ENCODE data around the gene CERS5.
"Not testable (repeated sequence)": the region's sequence is repeated elsewhere in the genome, so short reads cannot be mapped to it uniquely, and the experiment has no call there.

CERS5 gene

GRCh38 chr12:50175716-50176026 lies 8.5 kb upstream of the CERS5 start:
- H3K9me3 Mint-ChIP-seq, result no peaks in the 10 kb centered on the region
- H3K4me1 Mint-ChIP-seq (ENCODE audit: low read depth), result peaks cover under 1% of the 10 kb centered on the region
- H3K27me3 Mint-ChIP-seq, result no peaks in the 10 kb centered on the region
- no peak overlapping the region for H3K27ac Mint-ChIP-seq
- intact Hi-C loops (cut with micrococcal nuclease), result loop anchor here (1.0 to 2.0 kb wide), 3 partner anchors 43 to 209 kb away; no protein-coding TSS in a partner anchor
- H3K36me3 Mint-ChIP-seq (ENCODE audit: low read depth), result peaks cover 36% of the 10 kb centered on the region
- no peak overlapping the region for H3K4me3 Mint-ChIP-seq

GRCh38 chr12:50174971-50175715 lies 8.0 kb upstream of the CERS5 start:
- intact Hi-C loops (cut with micrococcal nuclease), result loop anchor here (1.0 to 2.0 kb wide), 3 partner anchors 43 to 208 kb away; no protein-coding TSS in a partner anchor
- H3K4me3 Mint-ChIP-seq, result no peak overlapping the region
- no peaks in the 10 kb centered on the region for H3K27me3 Mint-ChIP-seq
- H3K9me3 Mint-ChIP-seq, result no peaks in the 10 kb centered on the region
- H3K27ac Mint-ChIP-seq, result no peak overlapping the region
- peaks cover 6% of the 10 kb centered on the region for H3K4me1 Mint-ChIP-seq (ENCODE audit: low read depth)
- H3K36me3 Mint-ChIP-seq (ENCODE audit: low read depth), result peaks cover 31% of the 10 kb centered on the region

DNA sequence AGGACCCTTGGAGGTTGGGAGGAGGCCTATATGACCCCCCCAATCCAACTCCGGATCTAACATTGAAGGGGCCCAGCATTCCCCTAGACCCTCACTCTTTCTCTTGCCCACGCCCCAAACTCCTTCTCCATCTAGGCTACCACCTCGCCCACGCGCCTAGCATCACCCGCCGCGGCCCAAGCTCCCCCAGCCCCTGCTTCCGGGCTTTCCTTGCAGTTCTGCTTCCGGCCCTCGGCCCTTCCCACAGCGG lies 445 bp downstream of the CERS5 start:
- H3K4me3 Mint-ChIP-seq, result peak overlapping the region; percentile 82
- H3K36me3 Mint-ChIP-seq (ENCODE audit: low read depth), result peaks cover 6% of the 10 kb centered on the region
- H3K27ac Mint-ChIP-seq, result peak overlapping the region; percentile 92
- peaks cover 43% of the 10 kb centered on the region for H3K4me1 Mint-ChIP-seq (ENCODE audit: low read depth)
- no peaks in the 10 kb centered on the region for H3K27me3 Mint-ChIP-seq
- H3K9me3 Mint-ChIP-seq, result no peaks in the 10 kb centered on the region
- intact Hi-C loops (cut with micrococcal nuclease), result loop anchor here (1.0 kb wide), 2 partner anchors 54 to 81 kb away; partner anchors contain the start of genes COX14 and SMARCD1

DNA sequence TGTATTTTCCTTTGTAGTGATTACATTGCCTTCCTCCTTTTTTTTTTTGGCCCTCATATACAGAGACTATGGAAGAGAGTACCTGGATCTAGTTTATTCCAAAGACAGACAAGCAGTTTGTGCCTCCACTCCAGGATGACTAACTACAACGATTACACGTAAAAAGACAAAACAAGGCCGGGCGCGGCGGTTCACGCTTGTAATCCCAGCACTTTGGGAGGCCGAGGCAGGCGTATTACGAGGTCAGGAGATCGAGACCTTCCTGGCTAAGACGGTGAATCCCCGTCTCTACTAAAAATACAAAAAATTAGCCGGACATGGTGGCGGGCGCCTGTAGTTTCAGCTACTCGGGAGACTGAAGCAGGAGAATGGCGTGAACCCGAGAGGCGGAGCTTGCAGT lies 2.2 kb downstream of the CERS5 start:
- peaks cover 40% of the 10 kb centered on the region for H3K4me1 Mint-ChIP-seq (ENCODE audit: low read depth)
- H3K27me3 Mint-ChIP-seq, result no peaks in the 10 kb centered on the region
- peaks cover 6% of the 10 kb centered on the region for H3K36me3 Mint-ChIP-seq (ENCODE audit: low read depth)
- no peaks in the 10 kb centered on the region for H3K9me3 Mint-ChIP-seq
- intact Hi-C loops (cut with micrococcal nuclease), result no loop called here
- no peak overlapping the region for H3K27ac Mint-ChIP-seq
- no peak overlapping the region for H3K4me3 Mint-ChIP-seq

GRCh38 chr12:50162230-50162629 lies 4.9 kb downstream of the CERS5 start:
- Mint-ChIP-seq H3K4me3 (no peak overlapping the region), H3K4me1 (ENCODE audit: low read depth) (peaks cover 26% of the 10 kb centered on the region), H3K27ac (no peak overlapping the region), H3K36me3 (ENCODE audit: low read depth) (peaks cover 6% of the 10 kb centered on the region), H3K27me3 (no peaks in the 10 kb centered on the region), H3K9me3 (no peaks in the 10 kb centered on the region)
- intact Hi-C loops (cut with micrococcal nuclease), result no loop called here

DNA sequence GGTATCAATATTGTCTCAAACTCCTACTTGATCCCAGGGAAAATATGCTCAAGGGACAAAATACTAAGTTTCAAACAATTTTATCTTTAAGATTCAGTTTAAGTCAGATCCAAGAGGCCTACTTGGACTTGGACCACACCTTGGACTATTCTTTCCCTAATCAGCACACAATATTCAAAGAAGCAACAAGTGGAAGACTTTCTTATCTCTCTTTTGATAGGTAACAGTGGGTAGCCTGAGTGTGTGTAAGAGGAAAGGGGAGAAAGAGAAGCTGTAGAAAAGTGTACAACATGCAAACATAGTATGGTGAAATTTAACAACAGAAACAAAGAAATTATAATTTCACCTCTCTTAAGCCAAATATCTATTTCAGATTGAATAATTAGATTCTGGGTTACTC lies 6.5 kb downstream of the CERS5 start:
- Mint-ChIP-seq H3K27ac (no peak overlapping the region), H3K27me3 (no peaks in the 10 kb centered on the region), H3K4me1 (ENCODE audit: low read depth) (peaks cover 16% of the 10 kb centered on the region), H3K4me3 (no peak overlapping the region), H3K9me3 (no peaks in the 10 kb centered on the region), H3K36me3 (ENCODE audit: low read depth) (no peaks in the 10 kb centered on the region)
- intact Hi-C loops (cut with micrococcal nuclease), result no loop called here

DNA sequence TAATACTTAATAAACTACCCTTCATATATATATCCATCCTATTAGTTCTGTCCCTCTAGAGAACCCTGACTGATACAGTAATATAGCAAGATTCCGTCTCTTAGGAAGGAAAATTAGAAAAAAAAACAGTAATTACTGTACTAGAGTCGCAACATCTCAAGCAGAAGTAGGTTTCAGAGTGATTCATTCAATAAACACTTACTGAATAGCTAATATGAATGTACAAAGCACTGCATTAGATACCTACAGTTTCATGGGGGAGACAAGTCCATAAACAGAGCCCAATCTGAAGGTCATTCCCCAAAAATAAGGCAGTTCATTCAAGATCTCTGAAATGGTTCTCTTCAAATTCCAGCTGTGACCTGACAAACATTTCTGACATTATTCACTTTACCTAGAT lies 9.9 kb downstream of the CERS5 start:
- H3K4me1 Mint-ChIP-seq (ENCODE audit: low read depth), result peaks cover 5% of the 10 kb centered on the region

DNA sequence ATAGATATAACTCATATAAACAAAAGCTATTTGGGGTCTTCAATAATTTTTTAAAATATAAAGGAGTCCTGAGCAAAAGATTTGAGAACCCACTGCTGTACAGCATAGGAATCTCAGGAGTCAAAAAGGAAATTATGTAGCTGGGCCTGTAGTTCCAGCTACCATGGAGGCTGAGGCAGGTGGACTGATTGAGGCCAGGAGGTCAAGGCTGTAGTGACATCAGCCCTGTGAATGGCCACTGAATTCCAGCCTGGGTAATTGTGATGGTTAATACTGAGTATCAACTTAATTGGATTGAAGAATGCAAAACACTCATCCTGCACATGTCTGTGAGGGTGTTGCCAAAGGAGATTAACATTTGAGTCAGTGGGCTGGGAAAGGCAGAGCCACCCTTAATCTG lies 10.5 kb downstream of the CERS5 start:
- no peaks in the 10 kb centered on the region for H3K27me3 Mint-ChIP-seq
- H3K4me3 Mint-ChIP-seq, result no peak overlapping the region
- peaks cover 8% of the 10 kb centered on the region for H3K4me1 Mint-ChIP-seq (ENCODE audit: low read depth)
- intact Hi-C loops (cut with micrococcal nuclease), result no loop called here
- no peaks in the 10 kb centered on the region for H3K9me3 Mint-ChIP-seq
- H3K27ac Mint-ChIP-seq, result no peak overlapping the region
- peaks cover 7% of the 10 kb centered on the region for H3K36me3 Mint-ChIP-seq (ENCODE audit: low read depth)

More for the DNA sequence above, 9.9 kb downstream of the CERS5 start:
- intact Hi-C loops (cut with micrococcal nuclease), result no loop called here
- Mint-ChIP-seq H3K27me3 (no peaks in the 10 kb centered on the region), H3K27ac (no peak overlapping the region), H3K36me3 (ENCODE audit: low read depth) (peaks cover 7% of the 10 kb centered on the region), H3K9me3 (no peaks in the 10 kb centered on the region), H3K4me3 (no peak overlapping the region)

- H3K36me3 Mint-ChIP-seq (ENCODE audit: low read depth); H3K4me3 Mint-ChIP-seq; intact Hi-C loops (cut with micrococcal nuclease); H3K27ac Mint-ChIP-seq; H3K27me3 Mint-ChIP-seq; H3K9me3 Mint-ChIP-seq: not testable (repeated sequence)
- peaks cover 13% of the 10 kb centered on the region for H3K4me1 Mint-ChIP-seq (ENCODE audit: low read depth)
Observed at GRCh38 chr12:50154947-50155346, 12.2 kb downstream of the CERS5 start.

- H3K27ac Mint-ChIP-seq, result no peak overlapping the region
- intact Hi-C loops (cut with micrococcal nuclease), result no loop called here
Observed at GRCh38 chr12:50151047-50151687, 16.0 kb downstream of the CERS5 start.

GRCh38 chr12:50149311-50149710 lies 17.9 kb downstream of the CERS5 start:
- H3K27me3 Mint-ChIP-seq, result no peaks in the 10 kb centered on the region
- H3K4me1 Mint-ChIP-seq (ENCODE audit: low read depth), result peaks cover 13% of the 10 kb centered on the region
- no peak overlapping the region for H3K4me3 Mint-ChIP-seq
- H3K36me3 Mint-ChIP-seq (ENCODE audit: low read depth), result peaks cover 7% of the 10 kb centered on the region
- intact Hi-C loops (cut with micrococcal nuclease), result no loop called here
- H3K9me3 Mint-ChIP-seq, result no peaks in the 10 kb centered on the region
- H3K27ac Mint-ChIP-seq, result no peak overlapping the region

More at GRCh38 chr12:50151047-50151687, 16.0 kb downstream of the CERS5 start:
- no peaks in the 10 kb centered on the region for H3K9me3 Mint-ChIP-seq
- H3K4me1 Mint-ChIP-seq (ENCODE audit: low read depth), result peaks cover 13% of the 10 kb centered on the region
- no peaks in the 10 kb centered on the region for H3K27me3 Mint-ChIP-seq
- no peak overlapping the region for H3K4me3 Mint-ChIP-seq
- peaks cover 7% of the 10 kb centered on the region for H3K36me3 Mint-ChIP-seq (ENCODE audit: low read depth)

DNA sequence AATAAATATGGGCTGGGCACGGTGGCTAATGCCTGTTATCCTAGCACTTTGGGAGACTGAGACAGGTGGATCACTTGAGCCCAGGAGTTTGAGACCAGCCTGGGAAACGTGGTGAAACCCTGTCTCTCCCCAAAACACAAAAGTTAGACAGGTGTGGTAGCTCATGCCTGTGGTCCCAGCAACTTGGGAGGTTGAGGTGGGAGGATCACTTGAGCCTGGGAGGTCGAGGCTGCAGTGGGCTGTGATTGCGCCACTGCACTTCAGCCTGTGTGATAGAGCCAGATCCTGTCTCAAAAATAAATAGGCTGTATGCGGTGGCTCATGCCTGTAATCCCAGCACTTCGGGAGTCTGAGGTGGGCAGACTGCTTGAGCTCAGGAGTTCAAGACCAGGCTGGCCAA lies 19.2 kb downstream of the CERS5 start:
- H3K27me3 Mint-ChIP-seq; H3K36me3 Mint-ChIP-seq (ENCODE audit: low read depth); H3K27ac Mint-ChIP-seq; H3K4me3 Mint-ChIP-seq; H3K9me3 Mint-ChIP-seq; intact Hi-C loops (cut with micrococcal nuclease): not testable (repeated sequence)
- H3K4me1 Mint-ChIP-seq (ENCODE audit: low read depth), result peaks cover 13% of the 10 kb centered on the region

DNA sequence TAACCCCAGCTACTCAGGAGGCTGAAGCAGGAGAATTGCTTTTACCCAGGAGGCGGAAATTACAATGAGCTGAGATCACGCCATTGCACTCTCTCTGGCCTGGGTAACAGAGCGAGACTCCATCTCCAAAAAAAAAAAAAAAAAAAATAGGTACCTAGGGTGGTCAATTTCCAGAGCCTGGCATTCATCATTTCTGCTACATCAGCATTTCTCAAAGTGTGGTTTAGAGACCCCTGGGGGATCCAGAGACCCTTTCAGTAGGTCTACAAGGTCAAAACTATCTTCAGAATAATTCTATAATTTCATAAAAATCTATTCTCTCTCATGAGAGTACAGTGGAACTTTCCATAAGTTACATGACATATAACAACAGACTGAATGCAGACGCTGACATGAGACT lies 19.9 kb downstream of the CERS5 start:
- H3K4me1 Mint-ChIP-seq (ENCODE audit: low read depth), result peaks cover 13% of the 10 kb centered on the region
- intact Hi-C loops (cut with micrococcal nuclease), result no loop called here
- H3K27me3 Mint-ChIP-seq, result no peaks in the 10 kb centered on the region

GRCh38 chr12:50145439-50145838 lies 21.7 kb downstream of the CERS5 start:
- Mint-ChIP-seq H3K27ac (no peak overlapping the region), H3K27me3 (no peaks in the 10 kb centered on the region), H3K4me3 (no peak overlapping the region), H3K36me3 (ENCODE audit: low read depth) (peaks cover 34% of the 10 kb centered on the region), H3K9me3 (no peaks in the 10 kb centered on the region), H3K4me1 (ENCODE audit: low read depth) (no peaks in the 10 kb centered on the region)
- intact Hi-C loops (cut with micrococcal nuclease), result no loop called here

More for the DNA sequence above, 19.9 kb downstream of the CERS5 start:
- Mint-ChIP-seq H3K4me3 (no peak overlapping the region), H3K9me3 (no peaks in the 10 kb centered on the region), H3K27ac (no peak overlapping the region), H3K36me3 (ENCODE audit: low read depth) (peaks cover 16% of the 10 kb centered on the region)

DNA sequence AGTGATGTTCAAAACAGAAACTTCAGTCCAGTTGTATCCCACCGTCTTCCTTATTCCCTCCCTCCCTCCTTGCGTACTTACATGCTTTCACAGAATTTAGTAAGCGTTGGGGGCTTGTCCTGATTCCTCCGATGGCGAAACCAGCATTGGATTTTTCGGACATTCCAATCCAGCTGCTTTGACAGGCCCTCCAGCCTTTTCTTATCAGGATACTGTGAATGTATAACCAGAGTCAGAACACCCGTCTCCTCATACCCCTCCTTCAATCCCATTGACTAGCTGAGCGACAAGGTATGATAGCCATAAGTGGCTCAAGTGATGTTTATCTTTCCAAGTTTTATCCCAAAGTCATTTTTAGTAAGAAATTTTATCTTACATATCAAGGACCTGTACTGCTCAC lies 24.2 kb downstream of the CERS5 start:
- Mint-ChIP-seq H3K36me3 (ENCODE audit: low read depth) (peaks cover 52% of the 10 kb centered on the region), H3K27me3 (no peaks in the 10 kb centered on the region)

More for the DNA sequence above, 24.2 kb downstream of the CERS5 start:
- H3K27ac Mint-ChIP-seq, result no peak overlapping the region
- H3K4me3 Mint-ChIP-seq, result no peak overlapping the region
- intact Hi-C loops (cut with micrococcal nuclease), result no loop called here
- no peaks in the 10 kb centered on the region for H3K9me3 Mint-ChIP-seq
- H3K4me1 Mint-ChIP-seq (ENCODE audit: low read depth), result no peaks in the 10 kb centered on the region
